HG03342 (cell line): ENCODE measurements around the gene CECR2.

Experiments used
- ATAC-seq: cut with Tn5 transposase; IDR thresholded peaks from one replicate; pipeline ENCODE4 v1.9.1; 2021; ENCODE audit warnings: mild to moderate bottlenecking, moderate library complexity; ENCODE audit not compliant: unreplicated experiment

The CECR2 gene

DNA sequence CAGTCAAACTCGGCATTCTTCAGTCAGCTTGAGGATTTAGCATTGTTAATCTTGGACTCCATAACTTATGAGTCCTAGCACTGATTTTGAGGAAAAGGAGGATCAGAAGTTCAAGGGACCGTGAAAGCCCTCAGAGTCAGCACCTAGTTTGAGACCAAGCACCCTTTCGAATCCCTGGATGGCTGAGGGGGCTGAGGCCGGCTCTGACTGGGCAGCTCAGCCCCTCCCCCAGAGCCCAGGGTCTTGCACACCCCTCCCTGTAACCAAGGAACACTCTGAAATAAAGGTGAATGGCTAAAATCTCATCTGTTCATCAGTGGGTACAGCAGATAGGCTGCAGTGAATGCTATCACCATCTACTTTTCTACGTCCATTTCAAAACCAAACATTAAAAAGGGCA is 221.3 kb downstream of the CECR2 start:
- ATAC-seq: no peak

- ATAC-seq: no peak
Observed at GRCh38 chr22:17592201-17592600, 222.9 kb downstream of the CECR2 start.

DNA sequence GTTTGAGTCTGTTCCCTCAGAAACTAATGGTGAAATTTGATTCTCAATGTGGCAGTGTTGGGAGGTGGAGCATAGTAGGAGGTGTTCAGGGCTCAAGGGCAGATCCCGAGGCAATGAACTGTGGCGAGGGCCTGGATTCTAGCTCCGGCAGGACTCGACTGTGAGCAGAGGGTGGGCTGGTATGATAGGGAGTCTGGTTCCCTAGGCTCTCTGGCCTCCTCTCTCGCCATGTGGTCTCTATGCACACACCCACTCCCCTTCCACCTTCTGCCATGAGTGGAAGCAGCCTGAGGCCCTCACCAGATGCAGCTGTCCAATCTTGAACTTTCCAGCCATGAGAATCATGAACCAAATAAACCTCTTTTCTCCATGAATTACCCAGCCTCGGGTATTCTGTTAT is 227.0 kb downstream of the CECR2 start:
- ATAC-seq: no peak

- no peak for ATAC-seq
Observed at GRCh38 chr22:17597217-17597616, 228.0 kb downstream of the CECR2 start.

- ATAC-seq: no peak
Observed at GRCh38 chr22:17598318-17598717, 229.1 kb downstream of the CECR2 start.

DNA sequence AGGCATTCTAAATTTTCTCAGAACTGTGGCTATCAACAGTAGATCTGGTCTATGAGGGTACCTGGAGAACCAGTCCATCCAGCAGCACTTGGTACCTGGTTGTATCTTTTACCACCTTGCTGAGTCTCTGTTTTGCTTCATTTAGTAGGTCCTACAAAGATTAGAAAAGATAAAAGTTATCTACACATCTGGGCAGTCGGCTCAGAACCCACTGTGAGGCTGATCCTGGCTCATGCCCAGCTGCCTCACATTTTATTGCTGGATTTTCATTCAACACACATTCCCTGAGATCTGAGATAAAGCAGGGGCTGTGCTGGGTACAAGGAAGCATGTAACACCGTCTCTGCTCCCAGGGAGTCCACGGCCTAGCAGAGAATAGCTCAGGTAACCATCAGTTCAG is 231.8 kb downstream of the CECR2 start:
- no peak for ATAC-seq

- no peak for ATAC-seq
Observed at GRCh38 chr22:17603668-17604067, 234.4 kb downstream of the CECR2 start.

GRCh38 chr22:17606496-17606895 is 237.2 kb downstream of the CECR2 start:
- no peak for ATAC-seq
